Heart left ventricle (tissue), 16 donors: Measurements from ENCODE around the gene DNAJB14. TPM values are rescaled to one million over a fixed set of nuclear protein-coding genes. Genes with fewer than 3 reads are reported as not detected.
"Not testable (repeated sequence)": the region's sequence is repeated elsewhere in the genome, so short reads cannot be mapped to it uniquely, and the experiment has no call there.

Experiments
- ATAC-seq, 4 donors: fragments of 200-7000 bp; cut with Tn5 transposase; one replicate each; pipeline ENCODE4 v1.9.1; 2020 to 2022; ENCODE audit warnings: moderate library complexity in 4 of 4, mild to moderate bottlenecking in 3 of 4, moderate number of reproducible peaks in 1 of 4
- DNase-seq, 5 donors: peaks; one replicate each; pipeline ENCODE4 v3.0.0-alpha.2; 2020
- H3K27ac ChIP-seq, 12 donors: fragments of 200-600 bp; sonication (generic) in 4 of 12; one replicate each; pipeline versions ENCODE4 v1.5.0 to v1.8.0; 2016 to 2022; ENCODE audit warnings: mild to moderate bottlenecking in 2 of 12
- H3K27me3 ChIP-seq, 9 donors: fragments of 200-600 bp; sonication (generic) in 2 of 9; one replicate each; pipeline versions ENCODE4 v1.5.1 to v1.8.0; 2016 to 2022; ENCODE audit warnings: mild to moderate bottlenecking in 3 of 9
- H3K36me3 ChIP-seq, 9 donors: fragments of 200-600 bp; sonication (generic) in 2 of 9; one replicate each; pipeline versions ENCODE4 v1.5.0 to v1.8.0; 2018 to 2022; ENCODE audit warnings: mild to moderate bottlenecking in 2 of 9
- H3K4me1 ChIP-seq, 12 donors: fragments of 200-600 bp; sonication (generic) in 4 of 12; one replicate each; pipeline versions ENCODE4 v1.5.0 to v1.8.0; 2016 to 2022; ENCODE audit warnings: mild to moderate bottlenecking in 3 of 12
- H3K4me3 ChIP-seq, 12 donors: fragments of 200-600 bp; sonication (generic) in 4 of 12; one replicate each; pipeline versions ENCODE4 v1.5.0 to v1.8.0; 2017 to 2022; ENCODE audit warnings: mild to moderate bottlenecking in 9 of 12, moderate library complexity in 4 of 12
- H3K9me3 ChIP-seq, 12 donors: fragments of 200-600 bp; sonication (generic) in 4 of 12; one replicate each; pipeline versions ENCODE4 v1.5.0 to v1.8.0; 2016 to 2022; ENCODE audit warnings: mild to moderate bottlenecking in 1 of 12
- CTCF ChIP-seq, 12 donors: fragments of 200-600 bp; sonication (generic) in 4 of 12; IDR thresholded peaks; one replicate each; pipeline versions ENCODE4 v1.5.0 to v1.8.0; 2018 to 2022; ENCODE audit warnings: antibody characterized with exemption in 12 of 12, mild to moderate bottlenecking in 5 of 12
- POLR2A ChIP-seq, 2 donors: fragments of 450-650 bp; IDR thresholded peaks; one replicate each; pipeline ENCODE4 v1.6.1; 2017; ENCODE audit warnings: antibody characterized with exemption in 2 of 2, mild to moderate bottlenecking in 2 of 2, moderate library complexity in 2 of 2
- WGBS, 4 donors: extraction: QIAGEN DNeasy Blood & Tissue Kit in 2 of 4; methylation state at CpG; one replicate each; pipeline versions ENCODE4 v1.1.5 to v1.1.7; 2013 to 2018; 5-methylcytosine and 5-hydroxymethylcytosine counted together
- intact Hi-C, 10 donors: fragments of 100-400 bp; cut with DNase I; formaldehyde crosslinking; loops; one replicate each; pipeline versions ENCODE4 v1.11.1 to v1.14.2; 2022
- polyA plus RNA-seq, 2 donors: library from polyadenylated mRNA; stranded (reverse); fragments of 200-250 nt; gene quantifications; one replicate each; pipeline ENCODE4 v1.2.3, GENCODE V29; 2013
- total RNA-seq, 9 donors: library from RNA; depleted of rRNA in 2 of 9; stranded (reverse); fragments of >200 nt in 2 of 9; fragmentation: NEBNext Ultra II Directional in 3 of 9; extraction: Animal tissue kit (Norgen Biotek cat#: 25700) in 3 of 9; gene quantifications; one replicate each; pipeline versions ENCODE4 v1.1.0 to v1.2.4, GENCODE V29; 2016 to 2023
- donor health status: ischemic (EF 13 %, LVEDD 7.1; RV severe dilation, severe dysfunction).
- donor health status: healthy with polysubstance abuse.
- donor health status: DM: no; HTN: yes; CAD: no.
- donor health status: DM: no; HTN: no; CAD: no.
- donor health status: ischemic (EF 25% LVEDD 6.9; RV normal size, moderate dysfunction).
- donor health status: ischemic (EF 25% LVEDD 5.7; RV mildly dilated, moderate dysfunction).
- donor health status: healthy.
- donor health status: DM: yes; HTN: yes; CAD: no.
- donor health status: ischemic (EF 35%, LVEDD 5.7; RV mildly dilated, moderate dysfunction).
- donor health status: nonischemic (EF 11% LVEDD 7.7; RV severe dilation, severe dysfunction).
- donor health status: DM: yes; HTN: yes; CAD: no.
- donor health status: PGD.
- donor health status: ischemic (EF 29% LVEDD 5.4; RV normal size, mild dysfunction).
- donor health status: nonischemic (EF 23%, LVEDD 6.1; RV moderate dilation, normal function).

The DNAJB14 gene
- total and polyA plus RNA-seq, 11 donors: 5.4 to 26.7 (median 15.9) TPM

GRCh38 chr4:99961711-99962110, 15.3 kb upstream of the DNAJB14 start:
- Histone ChIP-seq H3K27me3 (no peaks in the 10 kb centered on the region), H3K4me3 (no peak overlapping the region), H3K4me1 (no peaks in the 10 kb centered on the region), H3K27ac (no peak overlapping the region), H3K36me3 (no peaks in the 10 kb centered on the region), H3K9me3 (no peaks in the 10 kb centered on the region)
- no peak for DNase-seq
- no peak for ATAC-seq
- 93 to 100% (median 97%) methylated on average over 1 of the region's 1 CpG for WGBS, 4 donors
- intact Hi-C loops: no loop called here
- TF ChIP-seq CTCF (IDR thresholded peaks at IDR 0.05) (no peak), POLR2A (IDR thresholded peaks at IDR 0.05) (no peak)

DNA sequence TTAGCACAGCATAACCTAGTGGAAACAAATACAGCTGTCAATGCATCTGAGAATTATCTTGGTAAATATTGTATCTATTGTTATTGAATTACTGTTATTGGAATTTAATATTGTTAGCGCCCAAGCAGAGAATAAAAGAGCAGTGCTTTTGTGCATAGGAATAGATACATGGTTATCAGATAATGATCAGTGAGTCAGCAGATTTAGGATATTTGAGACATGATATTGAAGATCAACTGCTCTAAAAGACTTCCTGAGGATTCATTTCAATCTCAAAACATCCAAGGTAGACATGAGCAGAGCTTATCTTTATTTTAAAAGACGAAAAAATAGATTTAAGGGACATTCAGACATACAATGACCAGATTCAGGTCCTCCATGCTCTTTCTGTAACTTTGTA, 14.2 kb upstream of the DNAJB14 start:
- TF ChIP-seq CTCF (IDR thresholded peaks at IDR 0.05): no peak
- TF ChIP-seq POLR2A (IDR thresholded peaks at IDR 0.05): no peak
- WGBS, 4 donors: 87 to 91% (median 87%) methylated on average over 2 of the region's 2 CpGs
- DNase-seq: no peak
- Histone ChIP-seq H3K27me3 (no peaks in the 10 kb centered on the region), H3K27ac (no peak overlapping the region), H3K4me1 (no peaks in the 10 kb centered on the region), H3K36me3 (no peaks in the 10 kb centered on the region), H3K4me3 (no peak overlapping the region), H3K9me3 (no peaks in the 10 kb centered on the region)
- intact Hi-C loops: no loop called here
- ATAC-seq: no peak

DNA sequence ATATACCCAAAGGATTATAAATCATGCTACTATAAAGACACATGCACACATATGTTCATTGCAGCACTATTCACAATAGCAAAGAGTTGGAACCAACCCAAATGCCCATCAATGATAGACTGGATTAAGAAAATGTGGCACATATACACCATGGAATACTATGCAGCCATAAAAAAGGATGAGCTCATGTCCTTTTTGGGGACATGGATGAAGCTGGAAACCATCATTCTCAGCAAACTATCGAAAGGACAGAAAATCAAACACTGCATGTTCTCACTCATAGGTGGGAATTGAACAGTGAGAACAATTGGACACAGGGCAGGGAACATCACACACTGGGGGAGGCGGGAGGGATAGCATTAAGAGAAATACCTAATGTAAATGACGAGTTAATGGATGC, 11.8 kb upstream of the DNAJB14 start:
- not testable (repeated sequence) for ATAC-seq, DNase-seq, H3K36me3 ChIP-seq, H3K4me1 ChIP-seq, H3K9me3 ChIP-seq, H3K27me3 ChIP-seq, H3K27ac ChIP-seq, H3K4me3 ChIP-seq
- intact Hi-C loops: loop anchor here in 1 of 10 donors (10.0 kb wide), 1 partner anchor 143 kb away; the partner anchor contains the start of gene DAPP1
- WGBS, 4 donors: 95 to 99% (median 96%) methylated on average over 3 of the region's 3 CpGs

GRCh38 chr4:99950913-99951254, 4.5 kb upstream of the DNAJB14 start:
- Histone ChIP-seq H3K9me3 (no peaks in the 10 kb centered on the region), H3K36me3 (peaks cover 0 to 10% (median 0%) of the 10 kb centered on the region in 9 donors), H3K4me3 (peak overlapping the region; percentile 68 to 97 (median 85)), H3K4me1 (peaks cover 0 to 31% (median 20%) of the 10 kb centered on the region in 12 donors), H3K27me3 (no peaks in the 10 kb centered on the region), H3K27ac (peak overlapping the region; percentile 20 to 96 (median 88))
- intact Hi-C loops: loop anchor here in 3 of 10 donors (2.0 to 10.0 kb wide), 3 partner anchors 56 to 136 kb away; partner anchors contain the start of genes DAPP1 (in 2 of the 3) and LAMTOR3 (in 1 of the 3)
- ATAC-seq: no peak
- no peak for DNase-seq
- WGBS, 4 donors: 0 to 1% (median 0%) methylated on average over 8 of the region's 8 CpGs
- TF ChIP-seq CTCF (IDR thresholded peaks at IDR 0.05) (no peak), POLR2A (IDR thresholded peaks at IDR 0.05) (no peak)
